HG02885 (cell line): ENCODE results near the gene MSN.
A peak's percentile ranks its signal among the peaks of the same experiment; 100 is the strongest.

Source experiments
- ATAC-seq: cut with Tn5 transposase; IDR thresholded peaks from one replicate; pipeline ENCODE4 v1.9.1; 2021; ENCODE audit warnings: mild to moderate bottlenecking; ENCODE audit not compliant: unreplicated experiment, poor library complexity

MSN gene

DNA sequence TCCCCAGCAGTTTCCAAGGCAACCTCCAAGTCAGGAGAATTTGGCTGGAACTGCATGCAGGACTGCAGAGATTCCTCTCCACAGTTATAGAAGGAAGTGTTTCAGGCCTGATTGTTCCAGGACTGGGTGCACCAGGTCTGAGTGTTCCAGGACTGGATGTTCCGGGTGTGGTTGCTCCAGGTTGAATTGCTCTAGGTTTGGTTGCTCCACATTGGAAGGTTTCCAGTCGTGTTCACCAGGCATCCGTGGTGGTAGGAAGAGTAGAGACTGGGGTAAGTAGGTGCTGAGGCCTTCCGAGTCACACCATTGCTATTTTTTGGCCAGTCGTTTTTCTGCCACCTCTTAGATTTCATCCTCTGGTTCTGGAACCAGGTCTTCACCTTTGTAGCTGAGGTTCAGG, 105.4 kb downstream of the MSN start:
- no peak for ATAC-seq

DNA sequence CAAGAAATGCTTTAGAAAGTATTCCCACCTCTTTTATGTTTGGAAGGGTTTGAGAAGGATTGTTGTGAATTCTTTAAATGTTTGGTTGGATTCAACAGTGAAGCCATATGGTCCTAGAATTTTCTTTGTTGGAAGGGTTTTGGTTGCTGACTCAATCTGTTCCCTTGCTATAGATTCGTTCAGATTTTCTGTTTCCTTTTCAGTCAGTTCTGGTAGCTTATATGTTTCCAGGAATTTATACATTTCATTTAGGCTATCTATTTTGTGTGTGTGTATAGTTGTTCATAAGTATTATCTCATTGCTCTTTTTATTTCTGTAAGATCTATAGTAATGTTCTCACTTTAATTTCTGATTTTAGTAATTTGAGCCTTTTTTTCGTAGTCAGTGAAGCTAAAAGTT, 114.4 kb downstream of the MSN start:
- ATAC-seq, result peak; percentile 53

DNA sequence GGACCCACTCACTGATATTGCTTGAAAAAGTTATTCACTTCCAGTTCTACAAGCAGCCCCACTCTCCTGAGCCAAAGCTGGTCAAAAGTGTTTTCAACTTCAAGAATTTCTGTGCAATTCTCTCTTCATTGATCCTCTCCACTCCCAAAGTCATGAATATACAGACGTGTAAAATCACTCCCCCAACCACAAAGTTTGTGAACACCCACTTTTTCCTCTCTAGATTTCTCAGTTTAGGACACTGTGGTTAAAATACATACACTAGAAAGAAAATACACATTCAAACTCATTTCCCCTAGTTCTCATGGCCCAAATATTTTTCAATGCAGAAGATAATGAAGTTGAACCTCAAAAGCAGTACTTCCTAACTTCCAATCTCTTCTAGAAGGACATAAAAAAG, 116.3 kb downstream of the MSN start:
- peak; percentile 84 for ATAC-seq
